Liver (tissue), 9 donors: ENCODE data around the gene TRDMT1. TPM values are rescaled to one million over a fixed set of nuclear protein-coding genes. Genes with fewer than 3 reads are reported as not detected.

ENCODE experiments used
- DNase-seq: peaks from one replicate; pipeline ENCODE4 v3.0.0-alpha.2; 2017; ENCODE audit warnings: low spot score
- H3K27ac ChIP-seq, 2 donors: one replicate each; pipeline ENCODE4 v1.7.0; 2013; ENCODE audit warnings: inconsistent platforms in 2 of 2, low read length in 2 of 2, control low read depth in 1 of 2, low read depth in 1 of 2, mild to moderate bottlenecking in 1 of 2
- H3K27me3 ChIP-seq, 4 donors: one replicate each; pipeline versions ENCODE4 v1.6.1 to v1.7.0; 2013; ENCODE audit warnings: low read length in 3 of 4, inconsistent platforms in 1 of 4, mild to moderate bottlenecking in 1 of 4, moderate library complexity in 1 of 4; ENCODE audit not compliant: control insufficient read depth in 4 of 4, insufficient read depth in 4 of 4
- H3K36me3 ChIP-seq, 4 donors: one replicate each; pipeline versions ENCODE4 v1.6.1 to v1.7.0; 2013; ENCODE audit warnings: low read length in 3 of 4, mild to moderate bottlenecking in 3 of 4, low read depth in 1 of 4, moderate library complexity in 1 of 4; ENCODE audit not compliant: control insufficient read depth in 4 of 4, insufficient read depth in 3 of 4
- H3K4me1 ChIP-seq, 4 donors: one replicate each; pipeline versions ENCODE4 v1.6.1 to v1.7.0; 2013; ENCODE audit warnings: low read length in 3 of 4, mild to moderate bottlenecking in 3 of 4, moderate library complexity in 1 of 4; ENCODE audit not compliant: control insufficient read depth in 4 of 4, insufficient read depth in 4 of 4
- H3K4me3 ChIP-seq, 3 donors: one replicate each; pipeline versions ENCODE4 v1.6.1 to v1.7.0; 2013; ENCODE audit warnings: low read length in 3 of 3, control low read depth in 1 of 3, low read depth in 1 of 3, mild to moderate bottlenecking in 1 of 3
- H3K9ac ChIP-seq, 2 donors: one replicate each; pipeline ENCODE4 v1.7.0; 2013; ENCODE audit warnings: low read length in 2 of 2, mild to moderate bottlenecking in 2 of 2, moderate library complexity in 2 of 2, control low read depth in 1 of 2, low read depth in 1 of 2
- H3K9me3 ChIP-seq, 4 donors: one replicate each; pipeline versions ENCODE4 v1.6.1 to v1.7.0; 2013; ENCODE audit warnings: low read length in 3 of 4; ENCODE audit not compliant: control insufficient read depth in 4 of 4
- EGR1 ChIP-seq, 2 donors: IDR thresholded peaks; 2 replicates each; pipeline ENCODE4 v1.6.1; 2016 to 2018; ENCODE audit warnings: antibody characterized with exemption in 2 of 2, low read depth in 2 of 2
- FOXA1 ChIP-seq: IDR thresholded peaks from 2 replicates; pipeline ENCODE4 v1.6.1; 2016; ENCODE audit warnings: antibody characterized with exemption
- FOXA2 ChIP-seq: IDR thresholded peaks from 2 replicates; pipeline ENCODE4 v1.6.1; 2016; ENCODE audit warnings: antibody characterized with exemption
- GABPA ChIP-seq, 2 donors: IDR thresholded peaks in 1 of 2; conservative IDR thresholded peaks in 1 of 2; 2 replicates each; pipeline ENCODE4 v1.6.1; 2016; ENCODE audit warnings: antibody characterized with exemption in 2 of 2, mild to moderate bottlenecking in 1 of 2, moderate library complexity in 1 of 2
- HNF4A ChIP-seq, 2 donors: conservative IDR thresholded peaks; 2 replicates each; pipeline ENCODE4 v1.6.1; 2016; ENCODE audit warnings: antibody characterized with exemption in 2 of 2, mild to moderate bottlenecking in 2 of 2
- HNF4G ChIP-seq: IDR thresholded peaks from 2 replicates; pipeline ENCODE4 v1.6.1; 2016; ENCODE audit warnings: antibody characterized with exemption
- JUND ChIP-seq, 2 donors: IDR thresholded peaks; 2 replicates each; pipeline ENCODE4 v1.6.1; 2016; ENCODE audit warnings: antibody characterized with exemption in 2 of 2
- MAX ChIP-seq: IDR thresholded peaks from 2 replicates; pipeline ENCODE4 v1.6.1; 2016; ENCODE audit warnings: antibody characterized with exemption
- NR2F2 ChIP-seq: IDR thresholded peaks from 2 replicates; pipeline ENCODE4 v1.6.1; 2016; ENCODE audit warnings: antibody characterized with exemption
- RAD21 ChIP-seq, 2 donors: IDR thresholded peaks; 2 replicates each; pipeline ENCODE4 v1.6.1; 2016; ENCODE audit warnings: antibody characterized with exemption in 2 of 2, mild to moderate bottlenecking in 2 of 2
- RXRA ChIP-seq, 2 donors: IDR thresholded peaks; 2 replicates each; pipeline ENCODE4 v1.6.1; 2017 to 2018; ENCODE audit warnings: antibody characterized with exemption in 2 of 2, mild to moderate bottlenecking in 1 of 2
- SP1 ChIP-seq: IDR thresholded peaks from 2 replicates; pipeline ENCODE4 v1.6.1; 2018; ENCODE audit warnings: antibody characterized with exemption, mild to moderate bottlenecking
- TAF1 ChIP-seq: conservative IDR thresholded peaks from 2 replicates; pipeline ENCODE4 v1.6.1; 2016; ENCODE audit warnings: antibody characterized with exemption, mild to moderate bottlenecking
- YY1 ChIP-seq: IDR thresholded peaks from 2 replicates; pipeline ENCODE4 v1.6.1; 2016; ENCODE audit warnings: antibody characterized with exemption, mild to moderate bottlenecking
- WGBS: extraction: QIAGEN DNeasy Blood & Tissue Kit; methylation state at CpG from one replicate; pipeline ENCODE4 v1.1.7; 2013; 5-methylcytosine and 5-hydroxymethylcytosine counted together
- polyA plus RNA-seq, 2 donors: library from polyadenylated mRNA; stranded (reverse) in 1 of 2; unstranded in 1 of 2; fragments of 200-250 nt in 1 of 2; fragments of >200 nt in 1 of 2; fragmentation: Nextera tagmentation in 1 of 2; extraction: Ambion mirVana in 1 of 2; gene quantifications; one replicate each; pipeline versions ENCODE4 v1.2.1 to v1.2.3, GENCODE V29; 2013 to 2015
- total RNA-seq, 2 donors: library from RNA; depleted of rRNA; stranded (reverse); fragments of >200 nt; gene quantifications; one replicate each; pipeline ENCODE4 v1.2.3, GENCODE V29; 2014
- TF ChIP-seq, protein P1 (sequence below): fragments of 150-350 bp; IDR thresholded peaks from 2 replicates; pipeline ENCODE4 v1.5.1; 2017; ENCODE audit warnings: improper control_type of control experiment, low read depth, low read length; ENCODE audit not compliant: missing input control
- TF ChIP-seq, protein P2 (sequence below): IDR thresholded peaks from 2 replicates; pipeline ENCODE4 v1.6.1; 2016; ENCODE audit warnings: antibody characterized with exemption
- TF ChIP-seq, protein P3 (sequence below): IDR thresholded peaks from 2 replicates; pipeline ENCODE4 v1.6.1; 2016; ENCODE audit warnings: antibody characterized with exemption
- TF ChIP-seq, protein P4 (sequence below): IDR thresholded peaks from 2 replicates; pipeline ENCODE4 v1.6.1; 2016; ENCODE audit warnings: antibody characterized with exemption, mild to moderate bottlenecking
- donor health status: healthy.
- donor health status: healthy.
- donor health status: healthy.
- donor health status: healthy.
- donor health status: healthy.

Gene TRDMT1
- total and polyA plus RNA-seq, 4 donors, result 0.38 to 2.4 (median 1.1) TPM

- H3K9ac ChIP-seq, result no peak overlapping the region
- DNase-seq, result no peak
- TF ChIP-seq, protein P1, sequence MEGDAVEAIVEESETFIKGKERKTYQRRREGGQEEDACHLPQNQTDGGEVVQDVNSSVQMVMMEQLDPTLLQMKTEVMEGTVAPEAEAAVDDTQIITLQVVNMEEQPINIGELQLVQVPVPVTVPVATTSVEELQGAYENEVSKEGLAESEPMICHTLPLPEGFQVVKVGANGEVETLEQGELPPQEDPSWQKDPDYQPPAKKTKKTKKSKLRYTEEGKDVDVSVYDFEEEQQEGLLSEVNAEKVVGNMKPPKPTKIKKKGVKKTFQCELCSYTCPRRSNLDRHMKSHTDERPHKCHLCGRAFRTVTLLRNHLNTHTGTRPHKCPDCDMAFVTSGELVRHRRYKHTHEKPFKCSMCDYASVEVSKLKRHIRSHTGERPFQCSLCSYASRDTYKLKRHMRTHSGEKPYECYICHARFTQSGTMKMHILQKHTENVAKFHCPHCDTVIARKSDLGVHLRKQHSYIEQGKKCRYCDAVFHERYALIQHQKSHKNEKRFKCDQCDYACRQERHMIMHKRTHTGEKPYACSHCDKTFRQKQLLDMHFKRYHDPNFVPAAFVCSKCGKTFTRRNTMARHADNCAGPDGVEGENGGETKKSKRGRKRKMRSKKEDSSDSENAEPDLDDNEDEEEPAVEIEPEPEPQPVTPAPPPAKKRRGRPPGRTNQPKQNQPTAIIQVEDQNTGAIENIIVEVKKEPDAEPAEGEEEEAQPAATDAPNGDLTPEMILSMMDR, result no peak
- TF ChIP-seq, protein P2, sequence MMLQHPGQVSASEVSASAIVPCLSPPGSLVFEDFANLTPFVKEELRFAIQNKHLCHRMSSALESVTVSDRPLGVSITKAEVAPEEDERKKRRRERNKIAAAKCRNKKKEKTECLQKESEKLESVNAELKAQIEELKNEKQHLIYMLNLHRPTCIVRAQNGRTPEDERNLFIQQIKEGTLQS, result no peak
- no peak for TF ChIP-seq JUND (IDR thresholded peaks at IDR 0.05)
- no peak for TF ChIP-seq GABPA (IDR thresholded peaks at IDR 0.05 in 1 of 2, conservative IDR thresholded peaks at IDR 0.05 in 1 of 2)
- TF ChIP-seq, protein P3, sequence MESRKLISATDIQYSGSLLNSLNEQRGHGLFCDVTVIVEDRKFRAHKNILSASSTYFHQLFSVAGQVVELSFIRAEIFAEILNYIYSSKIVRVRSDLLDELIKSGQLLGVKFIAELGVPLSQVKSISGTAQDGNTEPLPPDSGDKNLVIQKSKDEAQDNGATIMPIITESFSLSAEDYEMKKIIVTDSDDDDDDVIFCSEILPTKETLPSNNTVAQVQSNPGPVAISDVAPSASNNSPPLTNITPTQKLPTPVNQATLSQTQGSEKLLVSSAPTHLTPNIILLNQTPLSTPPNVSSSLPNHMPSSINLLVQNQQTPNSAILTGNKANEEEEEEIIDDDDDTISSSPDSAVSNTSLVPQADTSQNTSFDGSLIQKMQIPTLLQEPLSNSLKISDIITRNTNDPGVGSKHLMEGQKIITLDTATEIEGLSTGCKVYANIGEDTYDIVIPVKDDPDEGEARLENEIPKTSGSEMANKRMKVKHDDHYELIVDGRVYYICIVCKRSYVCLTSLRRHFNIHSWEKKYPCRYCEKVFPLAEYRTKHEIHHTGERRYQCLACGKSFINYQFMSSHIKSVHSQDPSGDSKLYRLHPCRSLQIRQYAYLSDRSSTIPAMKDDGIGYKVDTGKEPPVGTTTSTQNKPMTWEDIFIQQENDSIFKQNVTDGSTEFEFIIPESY, result no peak
- no peak for TF ChIP-seq YY1
- TF ChIP-seq NR2F2, result no peak
- TF ChIP-seq HNF4G, result no peak
- TF ChIP-seq RAD21 (IDR thresholded peaks at IDR 0.05), result no peak
- TF ChIP-seq FOXA1, result no peak
- TF ChIP-seq SP1, result no peak
- TF ChIP-seq FOXA2, result no peak
- no peak for TF ChIP-seq MAX
- no peak for TF ChIP-seq TAF1
- TF ChIP-seq HNF4A (conservative IDR thresholded peaks at IDR 0.05), result no peak
- TF ChIP-seq, protein P4, sequence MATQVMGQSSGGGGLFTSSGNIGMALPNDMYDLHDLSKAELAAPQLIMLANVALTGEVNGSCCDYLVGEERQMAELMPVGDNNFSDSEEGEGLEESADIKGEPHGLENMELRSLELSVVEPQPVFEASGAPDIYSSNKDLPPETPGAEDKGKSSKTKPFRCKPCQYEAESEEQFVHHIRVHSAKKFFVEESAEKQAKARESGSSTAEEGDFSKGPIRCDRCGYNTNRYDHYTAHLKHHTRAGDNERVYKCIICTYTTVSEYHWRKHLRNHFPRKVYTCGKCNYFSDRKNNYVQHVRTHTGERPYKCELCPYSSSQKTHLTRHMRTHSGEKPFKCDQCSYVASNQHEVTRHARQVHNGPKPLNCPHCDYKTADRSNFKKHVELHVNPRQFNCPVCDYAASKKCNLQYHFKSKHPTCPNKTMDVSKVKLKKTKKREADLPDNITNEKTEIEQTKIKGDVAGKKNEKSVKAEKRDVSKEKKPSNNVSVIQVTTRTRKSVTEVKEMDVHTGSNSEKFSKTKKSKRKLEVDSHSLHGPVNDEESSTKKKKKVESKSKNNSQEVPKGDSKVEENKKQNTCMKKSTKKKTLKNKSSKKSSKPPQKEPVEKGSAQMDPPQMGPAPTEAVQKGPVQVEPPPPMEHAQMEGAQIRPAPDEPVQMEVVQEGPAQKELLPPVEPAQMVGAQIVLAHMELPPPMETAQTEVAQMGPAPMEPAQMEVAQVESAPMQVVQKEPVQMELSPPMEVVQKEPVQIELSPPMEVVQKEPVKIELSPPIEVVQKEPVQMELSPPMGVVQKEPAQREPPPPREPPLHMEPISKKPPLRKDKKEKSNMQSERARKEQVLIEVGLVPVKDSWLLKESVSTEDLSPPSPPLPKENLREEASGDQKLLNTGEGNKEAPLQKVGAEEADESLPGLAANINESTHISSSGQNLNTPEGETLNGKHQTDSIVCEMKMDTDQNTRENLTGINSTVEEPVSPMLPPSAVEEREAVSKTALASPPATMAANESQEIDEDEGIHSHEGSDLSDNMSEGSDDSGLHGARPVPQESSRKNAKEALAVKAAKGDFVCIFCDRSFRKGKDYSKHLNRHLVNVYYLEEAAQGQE, result no peak
- no peak for TF ChIP-seq RXRA (IDR thresholded peaks at IDR 0.05)
- TF ChIP-seq EGR1 (IDR thresholded peaks at IDR 0.05; ENCODE audit: low read depth in 2 of 2), result no peak
- WGBS, result 91% methylated on average over 6 of the region's 6 CpGs
- no peak overlapping the region for H3K4me3 ChIP-seq
- H3K27ac ChIP-seq, result peak overlapping the region; percentile 43 to 61
- no peaks in the 10 kb centered on the region for H3K36me3 ChIP-seq
- no peaks in the 10 kb centered on the region for H3K4me1 ChIP-seq
- no peaks in the 10 kb centered on the region for H3K9me3 ChIP-seq
- H3K27me3 ChIP-seq, result no peaks in the 10 kb centered on the region
These were observed 15.5 kb upstream of the TRDMT1 start for GRCh38 chr10:17216901-17217395.
